HEK293 (cell line): ENCODE results near the gene OR10G4.

Experiments used
- CTCF ChIA-PET: fragments of 350-600 bp; formaldehyde crosslinking; extraction: SDS; loops from one replicate; lab custom pipeline; 2021; ENCODE audit warnings: antibody characterized with exemption; lab: Yijun Ruan, JAX
- POLR2A ChIA-PET: fragments of 300-600 bp; formaldehyde crosslinking; extraction: SDS; loops from one replicate; lab custom pipeline; 2020; ENCODE audit warnings: antibody characterized with exemption, inconsistent platforms; lab: Yijun Ruan, JAX
- H3K27ac ChIP-seq: fragments of 200-500 bp; sonication (Bioruptor generic); 2 replicates; pipeline ENCODE4 v1.5.1; 2014; ENCODE audit warnings: low read depth, low read length, control low read depth, inconsistent platforms; ENCODE audit errors: extremely low read depth
- H3K36me3 ChIP-seq, 2 experiments: fragments of 200-500 bp in 1 of 2; sonication (Bioruptor generic) in 1 of 2; 1 replicate in 1 of 2; 2 replicates in 1 of 2; pipeline ENCODE4 v1.5.1; 2014 to 2017; ENCODE audit warnings: inconsistent platforms in 2 of 2, low read length in 2 of 2; ENCODE audit not compliant: control insufficient read depth in 2 of 2, insufficient read depth in 1 of 2
- H3K4me1 ChIP-seq: fragments of 200-500 bp; sonication (Bioruptor generic); 2 replicates; pipeline ENCODE4 v1.5.1; 2014; ENCODE audit warnings: mild to moderate bottlenecking, low read length, inconsistent platforms; ENCODE audit not compliant: control insufficient read depth, insufficient read depth
- H3K4me3 ChIP-seq: 2 replicates; pipeline ENCODE4 v1.5.1; 2011; ENCODE audit warnings: low read depth, mild to moderate bottlenecking, control low read depth, low read length, moderate library complexity
- H3K9me3 ChIP-seq: fragments of 200-500 bp; sonication (Bioruptor generic); 2 replicates; pipeline ENCODE4 v1.5.1; 2014; ENCODE audit warnings: low read depth, low read length, inconsistent platforms; ENCODE audit not compliant: control insufficient read depth, insufficient read depth
- HOXC10 ChIP-seq: sonication (generic); formaldehyde crosslinking; IDR thresholded peaks from 2 replicates; pipeline ENCODE4 v1.8.1; 2023; ENCODE audit warnings: mild to moderate bottlenecking, missing genetic modification reagents
- KLF16 ChIP-seq: fragments of 450-650 bp; formaldehyde crosslinking; IDR thresholded peaks from 2 replicates; pipeline ENCODE4 v1.5.1; 2017; ENCODE audit warnings: missing biosample characterization, missing genetic modification characterization
- ZBTB20 ChIP-seq: fragments of 450-650 bp; formaldehyde crosslinking; IDR thresholded peaks from 2 replicates; pipeline ENCODE4 v1.5.1; 2016; ENCODE audit warnings: missing biosample characterization, missing genetic modification characterization
- ZNF16 ChIP-seq: fragments of 450-650 bp; formaldehyde crosslinking; IDR thresholded peaks from 2 replicates; pipeline ENCODE4 v1.5.1; 2016; ENCODE audit warnings: low read depth, missing biosample characterization, missing genetic modification characterization
- ZNF350 ChIP-seq: fragments of 450-650 bp; formaldehyde crosslinking; IDR thresholded peaks from 2 replicates; pipeline ENCODE4 v1.5.0; 2017; ENCODE audit warnings: missing biosample characterization, mild to moderate bottlenecking, missing genetic modification characterization
- ZNF473 ChIP-seq: fragments of 450-650 bp; formaldehyde crosslinking; IDR thresholded peaks from 2 replicates; pipeline ENCODE4 v1.5.1; 2017; ENCODE audit warnings: missing biosample characterization, missing genetic modification characterization
- ZNF548 ChIP-seq: fragments of 450-650 bp; formaldehyde crosslinking; IDR thresholded peaks from 2 replicates; pipeline ENCODE4 v1.5.1; 2016; ENCODE audit warnings: missing biosample characterization, missing genetic modification characterization
- ZNF561 ChIP-seq: fragments of 450-650 bp; IDR thresholded peaks from 2 replicates; pipeline ENCODE4 v1.5.1; 2018; ENCODE audit warnings: missing biosample characterization, missing genetic modification characterization, borderline replicate concordance
- ZNF596 ChIP-seq: fragments of 450-650 bp; IDR thresholded peaks from 2 replicates; pipeline ENCODE4 v1.5.0; 2018; ENCODE audit warnings: missing biosample characterization, mild to moderate bottlenecking, missing genetic modification characterization, moderate library complexity
- ZNF660 ChIP-seq: fragments of 450-650 bp; IDR thresholded peaks from 2 replicates; pipeline ENCODE4 v1.5.1; 2018; ENCODE audit warnings: missing biosample characterization, mild to moderate bottlenecking, missing genetic modification characterization
- ZNF777 ChIP-seq: fragments of 450-650 bp; formaldehyde crosslinking; IDR thresholded peaks from 2 replicates; pipeline ENCODE4 v1.5.1; 2017; ENCODE audit warnings: missing biosample characterization, missing genetic modification characterization, borderline replicate concordance
- ZNF843 ChIP-seq: fragments of 450-650 bp; formaldehyde crosslinking; IDR thresholded peaks from 2 replicates; pipeline ENCODE4 v1.5.1; 2016; ENCODE audit warnings: missing biosample characterization, missing genetic modification characterization
- TF ChIP-seq, protein P1 (sequence below): fragments of 450-650 bp; formaldehyde crosslinking; IDR thresholded peaks from 2 replicates; pipeline ENCODE4 v1.5.1; 2016; ENCODE audit warnings: missing biosample characterization, missing genetic modification characterization
- TF ChIP-seq, protein P2 (sequence below): fragments of 450-650 bp; formaldehyde crosslinking; IDR thresholded peaks from 2 replicates; pipeline ENCODE4 v1.5.1; 2016; ENCODE audit warnings: missing biosample characterization, missing genetic modification characterization
- TF ChIP-seq, protein P3 (sequence below): sonication (generic); formaldehyde crosslinking; IDR thresholded peaks from 2 replicates; pipeline ENCODE4 v1.8.1; 2022; ENCODE audit warnings: mild to moderate bottlenecking, moderate library complexity, missing genetic modification reagents
- TF ChIP-seq, protein P4 (sequence below): fragments of 450-650 bp; formaldehyde crosslinking; IDR thresholded peaks from 2 replicates; pipeline ENCODE4 v1.5.1; 2016; ENCODE audit warnings: missing biosample characterization, missing genetic modification characterization
- TF ChIP-seq, protein P5 (sequence below): fragments of 450-650 bp; formaldehyde crosslinking; IDR thresholded peaks from 2 replicates; pipeline ENCODE4 v1.5.1; 2016; ENCODE audit warnings: missing biosample characterization, missing genetic modification characterization, borderline replicate concordance
- TF ChIP-seq, protein P6 (sequence below): fragments of 450-650 bp; formaldehyde crosslinking; conservative IDR thresholded peaks from 2 replicates; pipeline ENCODE4 v1.5.1; 2016; ENCODE audit warnings: low read depth, missing biosample characterization, missing genetic modification characterization
- TF ChIP-seq, protein P7 (sequence below): fragments of 450-650 bp; formaldehyde crosslinking; IDR thresholded peaks from 2 replicates; pipeline ENCODE4 v1.5.1; 2017; ENCODE audit warnings: missing biosample characterization, missing genetic modification characterization

OR10G4 gene, protein sequence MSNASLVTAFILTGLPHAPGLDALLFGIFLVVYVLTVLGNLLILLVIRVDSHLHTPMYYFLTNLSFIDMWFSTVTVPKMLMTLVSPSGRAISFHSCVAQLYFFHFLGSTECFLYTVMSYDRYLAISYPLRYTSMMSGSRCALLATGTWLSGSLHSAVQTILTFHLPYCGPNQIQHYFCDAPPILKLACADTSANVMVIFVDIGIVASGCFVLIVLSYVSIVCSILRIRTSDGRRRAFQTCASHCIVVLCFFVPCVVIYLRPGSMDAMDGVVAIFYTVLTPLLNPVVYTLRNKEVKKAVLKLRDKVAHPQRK

DNA sequence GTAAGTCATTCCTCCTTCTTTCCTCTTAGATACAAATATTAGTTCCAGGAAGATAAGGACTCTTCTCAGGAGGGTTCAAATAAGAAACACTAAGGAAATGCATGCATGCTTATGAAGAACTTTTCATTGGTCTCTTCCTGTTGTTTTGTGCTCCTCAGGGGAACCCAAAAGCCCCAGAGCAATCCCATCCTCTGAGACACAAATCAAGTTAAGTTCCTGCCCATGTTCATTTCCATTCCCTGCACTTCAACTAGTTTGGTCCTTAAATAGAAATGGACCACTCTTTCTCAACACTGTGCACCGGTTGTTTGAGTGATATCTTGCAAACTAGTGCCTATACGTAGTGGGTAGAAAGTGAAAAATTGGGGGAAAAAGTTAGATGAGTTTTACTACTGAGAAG, at the start of gene OR10G4:
OR10G4 (plus strand) TSS at position 301 of the 400 bp plus-strand sequence. CDS start 2,578 bp downstream, outside the sequence.
- ChIA-PET POLR2A (no interaction called here), CTCF (no interaction called here)
- Histone ChIP-seq H3K4me1 (no peaks in the 10 kb centered on the region), H3K4me3 (no peak within 1 kb of the TSS), H3K9me3 (no peaks in the 10 kb centered on the region)
- no peak for TF ChIP-seq ZNF350 (tag by site-specific recombination)
- no peak for TF ChIP-seq ZNF561 (tag by site-specific recombination)
- TF ChIP-seq, protein P1, sequence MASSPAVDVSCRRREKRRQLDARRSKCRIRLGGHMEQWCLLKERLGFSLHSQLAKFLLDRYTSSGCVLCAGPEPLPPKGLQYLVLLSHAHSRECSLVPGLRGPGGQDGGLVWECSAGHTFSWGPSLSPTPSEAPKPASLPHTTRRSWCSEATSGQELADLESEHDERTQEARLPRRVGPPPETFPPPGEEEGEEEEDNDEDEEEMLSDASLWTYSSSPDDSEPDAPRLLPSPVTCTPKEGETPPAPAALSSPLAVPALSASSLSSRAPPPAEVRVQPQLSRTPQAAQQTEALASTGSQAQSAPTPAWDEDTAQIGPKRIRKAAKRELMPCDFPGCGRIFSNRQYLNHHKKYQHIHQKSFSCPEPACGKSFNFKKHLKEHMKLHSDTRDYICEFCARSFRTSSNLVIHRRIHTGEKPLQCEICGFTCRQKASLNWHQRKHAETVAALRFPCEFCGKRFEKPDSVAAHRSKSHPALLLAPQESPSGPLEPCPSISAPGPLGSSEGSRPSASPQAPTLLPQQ (tag by site-specific recombination), result no peak
- TF ChIP-seq KLF16 (tag by site-specific recombination), result no peak
- TF ChIP-seq ZNF473 (tag by site-specific recombination), result no peak
- TF ChIP-seq, protein P2, sequence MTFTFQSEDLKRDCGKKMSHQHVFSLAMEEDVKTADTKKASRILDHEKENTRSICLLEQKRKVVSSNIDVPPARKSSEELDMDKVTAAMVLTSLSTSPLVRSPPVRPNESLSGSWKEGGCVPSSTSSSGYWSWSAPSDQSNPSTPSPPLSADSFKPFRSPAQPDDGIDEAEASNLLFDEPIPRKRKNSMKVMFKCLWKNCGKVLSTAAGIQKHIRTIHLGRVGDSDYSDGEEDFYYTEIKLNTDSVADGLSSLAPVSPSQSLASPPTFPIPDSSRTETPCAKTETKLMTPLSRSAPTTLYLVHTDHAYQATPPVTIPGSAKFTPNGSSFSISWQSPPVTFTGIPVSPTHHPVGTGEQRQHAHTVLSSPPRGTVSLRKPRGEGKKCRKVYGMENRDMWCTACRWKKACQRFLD, result no peak
- TF ChIP-seq ZNF660 (tag by site-specific recombination), result no peak
- no peak for TF ChIP-seq ZNF596 (tag by site-specific recombination)
- TF ChIP-seq ZNF777, result no peak
- TF ChIP-seq, protein P3, sequence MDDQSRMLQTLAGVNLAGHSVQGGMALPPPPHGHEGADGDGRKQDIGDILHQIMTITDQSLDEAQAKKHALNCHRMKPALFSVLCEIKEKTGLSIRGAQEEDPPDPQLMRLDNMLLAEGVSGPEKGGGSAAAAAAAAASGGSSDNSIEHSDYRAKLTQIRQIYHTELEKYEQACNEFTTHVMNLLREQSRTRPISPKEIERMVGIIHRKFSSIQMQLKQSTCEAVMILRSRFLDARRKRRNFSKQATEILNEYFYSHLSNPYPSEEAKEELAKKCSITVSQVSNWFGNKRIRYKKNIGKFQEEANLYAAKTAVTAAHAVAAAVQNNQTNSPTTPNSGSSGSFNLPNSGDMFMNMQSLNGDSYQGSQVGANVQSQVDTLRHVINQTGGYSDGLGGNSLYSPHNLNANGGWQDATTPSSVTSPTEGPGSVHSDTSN, result no peak
- TF ChIP-seq ZNF843 (tag by site-specific recombination), result no peak
- TF ChIP-seq, protein P4, sequence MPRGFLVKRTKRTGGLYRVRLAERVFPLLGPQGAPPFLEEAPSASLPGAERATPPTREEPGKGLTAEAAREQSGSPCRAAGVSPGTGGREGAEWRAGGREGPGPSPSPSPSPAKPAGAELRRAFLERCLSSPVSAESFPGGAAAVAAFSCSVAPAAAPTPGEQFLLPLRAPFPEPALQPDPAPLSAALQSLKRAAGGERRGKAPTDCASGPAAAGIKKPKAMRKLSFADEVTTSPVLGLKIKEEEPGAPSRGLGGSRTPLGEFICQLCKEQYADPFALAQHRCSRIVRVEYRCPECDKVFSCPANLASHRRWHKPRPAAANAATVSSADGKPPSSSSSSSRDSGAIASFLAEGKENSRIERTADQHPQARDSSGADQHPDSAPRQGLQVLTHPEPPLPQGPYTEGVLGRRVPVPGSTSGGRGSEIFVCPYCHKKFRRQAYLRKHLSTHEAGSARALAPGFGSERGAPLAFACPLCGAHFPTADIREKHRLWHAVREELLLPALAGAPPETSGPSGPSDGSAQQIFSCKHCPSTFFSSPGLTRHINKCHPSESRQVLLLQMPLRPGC, result no peak
- TF ChIP-seq, protein P5, sequence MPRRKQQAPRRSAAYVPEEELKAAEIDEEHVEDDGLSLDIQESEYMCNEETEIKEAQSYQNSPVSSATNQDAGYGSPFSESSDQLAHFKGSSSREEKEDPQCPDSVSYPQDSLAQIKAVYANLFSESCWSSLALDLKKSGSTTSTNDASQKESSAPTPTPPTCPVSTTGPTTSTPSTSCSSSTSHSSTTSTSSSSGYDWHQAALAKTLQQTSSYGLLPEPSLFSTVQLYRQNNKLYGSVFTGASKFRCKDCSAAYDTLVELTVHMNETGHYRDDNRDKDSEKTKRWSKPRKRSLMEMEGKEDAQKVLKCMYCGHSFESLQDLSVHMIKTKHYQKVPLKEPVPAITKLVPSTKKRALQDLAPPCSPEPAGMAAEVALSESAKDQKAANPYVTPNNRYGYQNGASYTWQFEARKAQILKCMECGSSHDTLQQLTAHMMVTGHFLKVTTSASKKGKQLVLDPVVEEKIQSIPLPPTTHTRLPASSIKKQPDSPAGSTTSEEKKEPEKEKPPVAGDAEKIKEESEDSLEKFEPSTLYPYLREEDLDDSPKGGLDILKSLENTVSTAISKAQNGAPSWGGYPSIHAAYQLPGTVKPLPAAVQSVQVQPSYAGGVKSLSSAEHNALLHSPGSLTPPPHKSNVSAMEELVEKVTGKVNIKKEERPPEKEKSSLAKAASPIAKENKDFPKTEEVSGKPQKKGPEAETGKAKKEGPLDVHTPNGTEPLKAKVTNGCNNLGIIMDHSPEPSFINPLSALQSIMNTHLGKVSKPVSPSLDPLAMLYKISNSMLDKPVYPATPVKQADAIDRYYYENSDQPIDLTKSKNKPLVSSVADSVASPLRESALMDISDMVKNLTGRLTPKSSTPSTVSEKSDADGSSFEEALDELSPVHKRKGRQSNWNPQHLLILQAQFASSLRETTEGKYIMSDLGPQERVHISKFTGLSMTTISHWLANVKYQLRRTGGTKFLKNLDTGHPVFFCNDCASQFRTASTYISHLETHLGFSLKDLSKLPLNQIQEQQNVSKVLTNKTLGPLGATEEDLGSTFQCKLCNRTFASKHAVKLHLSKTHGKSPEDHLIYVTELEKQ (tag by site-specific recombination), result no peak
- no peak for TF ChIP-seq ZNF16 (tag by site-specific recombination)
- TF ChIP-seq, all 188 proteins: peak for 0
- H3K36me3 ChIP-seq, result no peaks in the 10 kb centered on the region
- no peak within 1 kb of the TSS for H3K27ac ChIP-seq

DNA sequence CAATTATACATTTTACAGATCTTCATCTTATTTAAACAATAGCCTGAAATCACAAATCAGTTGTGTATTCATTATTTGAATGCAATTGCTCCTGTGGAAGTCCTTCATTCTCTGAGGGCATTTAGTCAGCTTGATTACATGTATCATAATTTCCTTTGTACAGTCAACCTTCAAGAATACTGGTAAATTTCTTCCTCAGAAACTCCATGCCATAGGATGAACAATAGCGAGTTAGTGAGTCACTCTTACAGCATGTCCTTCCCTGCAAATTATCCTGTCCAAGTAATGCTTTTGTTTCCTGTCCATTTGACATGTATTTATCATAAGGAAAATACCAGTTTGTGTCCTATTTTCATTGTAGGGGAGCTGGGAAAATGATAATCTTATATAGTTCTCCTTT, 39.0 kb upstream of the OR10G4 start:
- H3K4me1 ChIP-seq, result no peaks in the 10 kb centered on the region
- H3K4me3 ChIP-seq, result no peak overlapping the region
- POLR2A ChIA-PET, result no interaction called here
- no peaks in the 10 kb centered on the region for H3K9me3 ChIP-seq
- H3K36me3 ChIP-seq, result no peaks in the 10 kb centered on the region
- no peak overlapping the region for H3K27ac ChIP-seq
- CTCF ChIA-PET, result no interaction called here
- TF ChIP-seq ZBTB20 (no peak), ZNF548 (tag by site-specific recombination) (no peak), HOXC10 (no peak), ZNF561 (tag by site-specific recombination) (no peak)
- TF ChIP-seq, protein P6, sequence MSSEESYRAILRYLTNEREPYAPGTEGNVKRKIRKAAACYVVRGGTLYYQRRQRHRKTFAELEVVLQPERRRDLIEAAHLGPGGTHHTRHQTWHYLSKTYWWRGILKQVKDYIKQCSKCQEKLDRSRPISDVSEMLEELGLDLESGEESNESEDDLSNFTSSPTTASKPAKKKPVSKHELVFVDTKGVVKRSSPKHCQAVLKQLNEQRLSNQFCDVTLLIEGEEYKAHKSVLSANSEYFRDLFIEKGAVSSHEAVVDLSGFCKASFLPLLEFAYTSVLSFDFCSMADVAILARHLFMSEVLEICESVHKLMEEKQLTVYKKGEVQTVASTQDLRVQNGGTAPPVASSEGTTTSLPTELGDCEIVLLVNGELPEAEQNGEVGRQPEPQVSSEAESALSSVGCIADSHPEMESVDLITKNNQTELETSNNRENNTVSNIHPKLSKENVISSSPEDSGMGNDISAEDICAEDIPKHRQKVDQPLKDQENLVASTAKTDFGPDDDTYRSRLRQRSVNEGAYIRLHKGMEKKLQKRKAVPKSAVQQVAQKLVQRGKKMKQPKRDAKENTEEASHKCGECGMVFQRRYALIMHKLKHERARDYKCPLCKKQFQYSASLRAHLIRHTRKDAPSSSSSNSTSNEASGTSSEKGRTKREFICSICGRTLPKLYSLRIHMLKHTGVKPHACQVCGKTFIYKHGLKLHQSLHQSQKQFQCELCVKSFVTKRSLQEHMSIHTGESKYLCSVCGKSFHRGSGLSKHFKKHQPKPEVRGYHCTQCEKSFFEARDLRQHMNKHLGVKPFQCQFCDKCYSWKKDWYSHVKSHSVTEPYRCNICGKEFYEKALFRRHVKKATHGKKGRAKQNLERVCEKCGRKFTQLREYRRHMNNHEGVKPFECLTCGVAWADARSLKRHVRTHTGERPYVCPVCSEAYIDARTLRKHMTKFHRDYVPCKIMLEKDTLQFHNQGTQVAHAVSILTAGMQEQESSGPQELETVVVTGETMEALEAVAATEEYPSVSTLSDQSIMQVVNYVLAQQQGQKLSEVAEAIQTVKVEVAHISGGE (tag by site-specific recombination), result no peak
- TF ChIP-seq, protein P7, sequence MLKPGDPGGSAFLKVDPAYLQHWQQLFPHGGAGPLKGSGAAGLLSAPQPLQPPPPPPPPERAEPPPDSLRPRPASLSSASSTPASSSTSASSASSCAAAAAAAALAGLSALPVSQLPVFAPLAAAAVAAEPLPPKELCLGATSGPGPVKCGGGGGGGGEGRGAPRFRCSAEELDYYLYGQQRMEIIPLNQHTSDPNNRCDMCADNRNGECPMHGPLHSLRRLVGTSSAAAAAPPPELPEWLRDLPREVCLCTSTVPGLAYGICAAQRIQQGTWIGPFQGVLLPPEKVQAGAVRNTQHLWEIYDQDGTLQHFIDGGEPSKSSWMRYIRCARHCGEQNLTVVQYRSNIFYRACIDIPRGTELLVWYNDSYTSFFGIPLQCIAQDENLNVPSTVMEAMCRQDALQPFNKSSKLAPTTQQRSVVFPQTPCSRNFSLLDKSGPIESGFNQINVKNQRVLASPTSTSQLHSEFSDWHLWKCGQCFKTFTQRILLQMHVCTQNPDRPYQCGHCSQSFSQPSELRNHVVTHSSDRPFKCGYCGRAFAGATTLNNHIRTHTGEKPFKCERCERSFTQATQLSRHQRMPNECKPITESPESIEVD, result no peak
